ENCODE data around the gene GCNT2.
"Not testable (repeated sequence)": the region's sequence is repeated elsewhere in the genome, so short reads cannot be mapped to it uniquely, and the experiment has no call there.

The GCNT2 gene

GRCh38 chr6:10484912-10485311, 36.2 kb upstream of the GCNT2 start:
- no peak for TF ChIP-seq CTCF (IDR thresholded peaks at IDR 0.05; ENCODE audit: low read length, missing control alignments)
- DNase-seq (ENCODE audit: low read depth), result no peak

GRCh38 chr6:10485406-10485805, 35.7 kb upstream of the GCNT2 start:
- H3K4me3 ChIP-seq (replicated peaks; ENCODE audit: low read depth, low read length), result no peak overlapping the region
- TF ChIP-seq CTCF (IDR thresholded peaks at IDR 0.05; ENCODE audit: low read length, missing control alignments), result no peak
- no peak for DNase-seq (ENCODE audit: low read depth)

More at GRCh38 chr6:10484912-10485311, 36.2 kb upstream of the GCNT2 start:
- no peak overlapping the region for H3K4me3 ChIP-seq (replicated peaks; ENCODE audit: low read depth, low read length)

GRCh38 chr6:10486215-10486614, 34.9 kb upstream of the GCNT2 start:
- H3K4me3 ChIP-seq (replicated peaks; ENCODE audit: low read depth, low read length), result no peak overlapping the region
- no peak for TF ChIP-seq CTCF (IDR thresholded peaks at IDR 0.05; ENCODE audit: low read length, missing control alignments)

GRCh38 chr6:10486944-10487588, 34.1 kb upstream of the GCNT2 start:
- H3K4me3 ChIP-seq (replicated peaks; ENCODE audit: low read depth, low read length); DNase-seq (ENCODE audit: low read depth): not testable (repeated sequence)

More at GRCh38 chr6:10486215-10486614, 34.9 kb upstream of the GCNT2 start:
- no peak for DNase-seq (ENCODE audit: low read depth)

GRCh38 chr6:10487668-10488327, 33.4 kb upstream of the GCNT2 start:
- no peak overlapping the region for H3K4me3 ChIP-seq (replicated peaks; ENCODE audit: low read depth, low read length)
- no peak for TF ChIP-seq CTCF (IDR thresholded peaks at IDR 0.05; ENCODE audit: low read length, missing control alignments)

GRCh38 chr6:10491463-10491862, 29.7 kb upstream of the GCNT2 start:
- no peak for DNase-seq (ENCODE audit: low read depth)
- H3K4me3 ChIP-seq (replicated peaks; ENCODE audit: low read depth, low read length), result no peak overlapping the region
- no peak for TF ChIP-seq CTCF (IDR thresholded peaks at IDR 0.05; ENCODE audit: low read length, missing control alignments)

More at GRCh38 chr6:10487668-10488327, 33.4 kb upstream of the GCNT2 start:
- no peak for DNase-seq (ENCODE audit: low read depth)

- not testable (repeated sequence) for H3K4me3 ChIP-seq (replicated peaks; ENCODE audit: low read depth, low read length); DNase-seq (ENCODE audit: low read depth)
These were observed 29.2 kb upstream of the GCNT2 start for GRCh38 chr6:10491905-10492304.

- no peak for DNase-seq (ENCODE audit: low read depth)
- no peak overlapping the region for H3K4me3 ChIP-seq (replicated peaks; ENCODE audit: low read depth, low read length)
- TF ChIP-seq CTCF (IDR thresholded peaks at IDR 0.05; ENCODE audit: low read length, missing control alignments), result no peak
These were observed 26.1 kb upstream of the GCNT2 start for GRCh38 chr6:10495029-10495428.
